ENCODE measurements around the gene PRDX1.

The PRDX1 gene

DNA sequence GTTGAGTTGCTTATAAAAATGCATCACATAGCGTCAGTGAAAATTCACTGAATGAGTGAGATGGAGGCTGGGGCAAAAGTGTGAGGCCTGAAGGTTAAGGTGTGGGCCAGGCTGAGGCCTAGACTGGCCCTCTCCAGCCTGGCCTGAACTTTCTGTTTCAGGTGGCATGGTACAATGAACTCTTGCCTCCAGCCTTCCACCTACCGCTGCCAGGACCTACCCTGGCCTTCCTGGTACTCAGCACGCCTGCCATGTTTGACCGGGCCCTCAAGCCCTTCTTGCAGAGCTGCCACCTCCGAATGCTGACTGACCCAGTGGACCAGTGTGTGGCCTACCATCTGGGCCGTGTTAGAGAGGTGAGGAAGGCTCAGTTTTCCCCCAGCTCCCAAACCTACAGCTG is 14.5 kb downstream of the PRDX1 start:
- H3K4me1 ChIP-seq (ENCODE audit: control insufficient read depth, insufficient read depth, low read length), result no peaks in the 10 kb centered on the region
- peaks cover 23% of the 10 kb centered on the region for H3K36me3 ChIP-seq (ENCODE audit: control insufficient read depth, insufficient read depth, low read length)
- WGBS, 2 experiments, result 96 to 97% methylated on average over 6 of the region's 6 CpGs
- no peaks in the 10 kb centered on the region for H3K27me3 ChIP-seq (ENCODE audit: control insufficient read depth, insufficient read depth, low read length, poor library complexity, severe bottlenecking)
- no peak overlapping the region for H3K4me3 ChIP-seq (ENCODE audit: insufficient read depth, low read depth, low read length)
- no peak overlapping the region for H3K27ac ChIP-seq (ENCODE audit: insufficient read depth, low read depth, low read length, poor library complexity, severe bottlenecking)
- no peaks in the 10 kb centered on the region for H3K9me3 ChIP-seq (ENCODE audit: control insufficient read depth, low read length)

DNA sequence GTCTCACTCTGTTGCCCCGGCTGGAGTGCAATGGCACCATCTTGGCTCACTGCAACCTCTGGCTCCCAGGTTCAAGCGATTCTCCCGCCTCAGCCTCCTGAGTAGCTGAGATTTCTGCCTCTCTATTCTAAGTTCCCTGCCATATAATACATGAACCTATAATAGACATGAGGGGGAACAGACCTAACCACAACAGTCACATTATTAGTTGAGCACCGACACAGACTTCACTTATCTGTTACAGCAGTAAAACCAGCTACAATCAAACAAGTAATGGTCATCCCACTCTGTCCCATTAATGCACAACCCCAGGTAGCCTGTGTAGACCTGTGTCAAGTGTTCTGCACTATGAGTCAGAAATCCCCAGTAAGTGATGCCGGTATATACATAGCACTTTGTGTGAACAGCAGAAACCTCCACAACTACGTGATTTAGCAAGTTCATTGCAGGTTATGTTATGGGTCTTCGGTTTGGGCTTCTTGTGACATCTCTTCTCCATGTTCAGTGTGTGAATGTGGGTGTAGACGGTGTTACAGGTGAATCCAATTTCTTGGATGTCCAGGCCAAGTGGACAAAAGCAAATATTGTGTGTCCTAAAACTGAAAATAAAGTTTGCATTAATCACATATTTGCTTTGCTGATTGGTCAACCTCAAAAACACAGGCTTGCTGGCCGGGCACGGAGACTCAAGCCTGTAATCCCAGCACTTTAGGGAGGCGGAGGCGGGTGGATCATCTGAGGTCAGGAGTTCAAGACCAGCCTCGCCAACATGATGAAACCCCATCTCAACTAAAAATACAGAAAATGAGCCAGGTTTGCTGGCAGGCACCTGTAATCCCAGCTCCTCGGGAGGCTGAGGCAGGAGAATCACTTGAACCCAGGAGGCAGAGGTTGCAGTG is 18.0 kb downstream of the PRDX1 start:
- WGBS, 2 experiments, result 95% methylated on average over 14 of the region's 14 CpGs
- H3K27ac ChIP-seq (ENCODE audit: insufficient read depth, low read depth, low read length, poor library complexity, severe bottlenecking), result no peak overlapping the region
- peaks cover 8% of the 10 kb centered on the region for H3K4me1 ChIP-seq (ENCODE audit: control insufficient read depth, insufficient read depth, low read length)
- no peak overlapping the region for H3K4me3 ChIP-seq (ENCODE audit: insufficient read depth, low read depth, low read length)
- no peaks in the 10 kb centered on the region for H3K27me3 ChIP-seq (ENCODE audit: control insufficient read depth, insufficient read depth, low read length, poor library complexity, severe bottlenecking)
- no peaks in the 10 kb centered on the region for H3K9me3 ChIP-seq (ENCODE audit: control insufficient read depth, low read length)
- H3K36me3 ChIP-seq (ENCODE audit: control insufficient read depth, insufficient read depth, low read length), result no peaks in the 10 kb centered on the region

GRCh38 chr1:45501505-45501859 is 20.2 kb downstream of the PRDX1 start:
- Histone ChIP-seq H3K9me3 (ENCODE audit: control insufficient read depth, low read length) (no peaks in the 10 kb centered on the region), H3K4me3 (ENCODE audit: insufficient read depth, low read depth, low read length) (no peak overlapping the region), H3K27ac (ENCODE audit: insufficient read depth, low read depth, low read length, poor library complexity, severe bottlenecking) (no peak overlapping the region), H3K27me3 (ENCODE audit: control insufficient read depth, insufficient read depth, low read length, poor library complexity, severe bottlenecking) (no peaks in the 10 kb centered on the region), H3K4me1 (ENCODE audit: control insufficient read depth, insufficient read depth, low read length) (peaks cover 12% of the 10 kb centered on the region), H3K36me3 (ENCODE audit: control insufficient read depth, insufficient read depth, low read length) (no peaks in the 10 kb centered on the region)
- 87 to 90% methylated on average over 2 of the region's 2 CpGs for WGBS, 2 experiments

- Histone ChIP-seq H3K36me3 (ENCODE audit: control insufficient read depth, insufficient read depth, low read length) (no peaks in the 10 kb centered on the region), H3K4me3 (ENCODE audit: insufficient read depth, low read depth, low read length) (peak overlapping the region; percentile 56), H3K9me3 (ENCODE audit: control insufficient read depth, low read length) (no peaks in the 10 kb centered on the region), H3K27me3 (ENCODE audit: control insufficient read depth, insufficient read depth, low read length, poor library complexity, severe bottlenecking) (no peaks in the 10 kb centered on the region), H3K27ac (ENCODE audit: insufficient read depth, low read depth, low read length, poor library complexity, severe bottlenecking) (no peak overlapping the region), H3K4me1 (ENCODE audit: control insufficient read depth, insufficient read depth, low read length) (peaks cover 12% of the 10 kb centered on the region)
- 14% methylated on average over 7 of the region's 7 CpGs for WGBS, 2 experiments
Observed at GRCh38 chr1:45499415-45499769, 22.3 kb downstream of the PRDX1 start.

GRCh38 chr1:45498279-45498678 is 23.4 kb downstream of the PRDX1 start:
- Histone ChIP-seq H3K4me1 (ENCODE audit: control insufficient read depth, insufficient read depth, low read length) (peaks cover 12% of the 10 kb centered on the region), H3K27me3 (ENCODE audit: control insufficient read depth, insufficient read depth, low read length, poor library complexity, severe bottlenecking) (no peaks in the 10 kb centered on the region), H3K36me3 (ENCODE audit: control insufficient read depth, insufficient read depth, low read length) (no peaks in the 10 kb centered on the region), H3K9me3 (ENCODE audit: control insufficient read depth, low read length) (no peaks in the 10 kb centered on the region), H3K27ac (ENCODE audit: insufficient read depth, low read depth, low read length, poor library complexity, severe bottlenecking) (no peak overlapping the region), H3K4me3 (ENCODE audit: insufficient read depth, low read depth, low read length) (no peak overlapping the region)

GRCh38 chr1:45493116-45493697 is 28.5 kb downstream of the PRDX1 start:
- H3K36me3 ChIP-seq (ENCODE audit: control insufficient read depth, insufficient read depth, low read length), result no peaks in the 10 kb centered on the region
- H3K27me3 ChIP-seq (ENCODE audit: control insufficient read depth, insufficient read depth, low read length, poor library complexity, severe bottlenecking), result peaks cover 27% of the 10 kb centered on the region
- no peaks in the 10 kb centered on the region for H3K9me3 ChIP-seq (ENCODE audit: control insufficient read depth, low read length)
- H3K27ac ChIP-seq (ENCODE audit: insufficient read depth, low read depth, low read length, poor library complexity, severe bottlenecking), result no peak overlapping the region
- no peak overlapping the region for H3K4me3 ChIP-seq (ENCODE audit: insufficient read depth, low read depth, low read length)
- no peaks in the 10 kb centered on the region for H3K4me1 ChIP-seq (ENCODE audit: control insufficient read depth, insufficient read depth, low read length)
- 86 to 89% methylated on average over 2 of the region's 2 CpGs for WGBS, 2 experiments

- WGBS, 2 experiments, result 88 to 94% methylated on average over 3 of the region's 3 CpGs
- H3K27ac ChIP-seq (ENCODE audit: insufficient read depth, low read depth, low read length, poor library complexity, severe bottlenecking), result no peak overlapping the region
- H3K4me1 ChIP-seq (ENCODE audit: control insufficient read depth, insufficient read depth, low read length), result no peaks in the 10 kb centered on the region
- no peaks in the 10 kb centered on the region for H3K36me3 ChIP-seq (ENCODE audit: control insufficient read depth, insufficient read depth, low read length)
- H3K9me3 ChIP-seq (ENCODE audit: control insufficient read depth, low read length), result no peaks in the 10 kb centered on the region
- H3K27me3 ChIP-seq (ENCODE audit: control insufficient read depth, insufficient read depth, low read length, poor library complexity, severe bottlenecking), result peaks cover 27% of the 10 kb centered on the region
- H3K4me3 ChIP-seq (ENCODE audit: insufficient read depth, low read depth, low read length), result no peak overlapping the region
Observed at GRCh38 chr1:45492691-45493090, 29.0 kb downstream of the PRDX1 start.

- WGBS, 2 experiments, result 61 to 65% methylated on average over 19 of the region's 19 CpGs
- Histone ChIP-seq H3K9me3 (ENCODE audit: control insufficient read depth, low read length) (no peaks in the 10 kb centered on the region), H3K27ac (ENCODE audit: insufficient read depth, low read depth, low read length, poor library complexity, severe bottlenecking) (no peak overlapping the region), H3K36me3 (ENCODE audit: control insufficient read depth, insufficient read depth, low read length) (no peaks in the 10 kb centered on the region), H3K27me3 (ENCODE audit: control insufficient read depth, insufficient read depth, low read length, poor library complexity, severe bottlenecking) (peaks cover 27% of the 10 kb centered on the region), H3K4me3 (ENCODE audit: insufficient read depth, low read depth, low read length) (peak overlapping the region; percentile 79), H3K4me1 (ENCODE audit: control insufficient read depth, insufficient read depth, low read length) (no peaks in the 10 kb centered on the region)
Observed at GRCh38 chr1:45491487-45492260, 30.0 kb downstream of the PRDX1 start.

DNA sequence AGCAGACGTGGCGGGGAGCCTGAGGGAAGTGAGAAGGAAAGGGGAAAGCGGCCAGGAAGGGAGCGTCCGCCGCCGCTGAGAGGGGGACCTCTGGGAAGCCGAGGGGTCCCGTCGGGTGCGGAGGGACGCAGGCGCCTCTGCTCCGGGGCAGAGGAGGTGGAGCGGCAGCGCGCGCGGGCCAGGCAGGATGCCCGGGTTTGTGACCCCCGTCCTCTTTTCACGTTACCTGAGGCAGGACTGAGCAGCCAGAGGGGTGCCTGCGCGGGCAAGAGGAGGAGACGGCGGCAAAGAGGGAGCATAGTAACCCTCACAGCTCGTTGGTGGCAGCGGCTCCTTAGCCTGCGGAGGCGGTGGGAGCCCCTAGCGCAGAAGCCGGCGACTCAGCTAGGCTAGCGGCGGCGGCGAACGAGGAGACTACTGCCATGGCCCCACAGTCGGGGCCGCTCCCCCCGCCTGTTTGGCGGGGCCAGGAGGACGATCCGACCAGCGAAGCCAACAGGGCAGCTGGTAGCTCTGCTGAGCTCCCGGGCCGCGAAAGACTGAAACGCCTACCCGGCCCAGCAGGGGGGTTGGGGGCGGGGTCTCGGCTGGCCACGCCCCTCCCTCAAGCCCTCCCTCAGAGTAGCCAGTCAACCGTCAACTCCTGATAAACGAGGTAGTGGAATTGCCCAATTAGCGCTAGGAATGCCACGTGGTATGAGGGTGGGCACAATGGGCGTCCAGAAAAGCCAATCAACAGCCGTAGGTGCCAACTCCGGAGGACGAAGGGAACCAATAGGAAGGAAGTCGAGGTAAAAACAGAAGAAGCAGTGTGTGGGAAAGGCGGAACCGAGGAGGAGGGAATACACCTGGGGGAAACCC is 30.8 kb downstream of the PRDX1 start, which contains the start of gene TESK2:
Gene TESK2, minus strand, starts transcription at position 538 of the 861 bp plus-strand sequence. CDS start 33,378 bp downstream, outside the sequence.
- Histone ChIP-seq H3K4me3 (ENCODE audit: insufficient read depth, low read depth, low read length) (peak within 1 kb of the TSS; percentile 79), H3K36me3 (ENCODE audit: control insufficient read depth, insufficient read depth, low read length) (no peaks in the 10 kb centered on the region), H3K27me3 (ENCODE audit: control insufficient read depth, insufficient read depth, low read length, poor library complexity, severe bottlenecking) (peaks cover 27% of the 10 kb centered on the region), H3K4me1 (ENCODE audit: control insufficient read depth, insufficient read depth, low read length) (no peaks in the 10 kb centered on the region), H3K27ac (ENCODE audit: insufficient read depth, low read depth, low read length, poor library complexity, severe bottlenecking) (no peak within 1 kb of the TSS), H3K9me3 (ENCODE audit: control insufficient read depth, low read length) (no peaks in the 10 kb centered on the region)
- WGBS, 2 experiments, result 1% methylated on average over 64 of the region's 64 CpGs

Measured in ectodermal cell (in vitro differentiated cells).